Upper lobe of left lung (tissue), 6 donors: Measurements from ENCODE around the gene ADD1. TPM values are rescaled to one million over a fixed set of nuclear protein-coding genes. Genes with fewer than 3 reads are reported as not detected.

Experiments
- ATAC-seq, 2 donors: fragments of 200-7000 bp; cut with Tn5 transposase; one replicate each; pipeline ENCODE4 v1.9.1; 2022; ENCODE audit warnings: mild to moderate bottlenecking in 2 of 2, moderate library complexity in 2 of 2; ENCODE audit not compliant: low FRiP score in 2 of 2
- DNase-seq, 2 donors: peaks; one replicate each; pipeline ENCODE4 v3.0.0-alpha.2; 2019 to 2020
- H3K27ac ChIP-seq, 4 donors: fragments of 200-600 bp; sonication (generic); one replicate each; pipeline ENCODE4 v1.5.1; 2016 to 2019
- H3K27me3 ChIP-seq, 4 donors: fragments of 200-600 bp; sonication (generic); one replicate each; pipeline ENCODE4 v1.5.1; 2017 to 2019
- H3K36me3 ChIP-seq, 4 donors: fragments of 200-600 bp; sonication (generic); one replicate each; pipeline ENCODE4 v1.5.1; 2016 to 2019
- H3K4me1 ChIP-seq, 4 donors: fragments of 200-600 bp; sonication (generic); one replicate each; pipeline ENCODE4 v1.5.1; 2018 to 2019
- H3K4me3 ChIP-seq, 4 donors: fragments of 200-600 bp; sonication (generic); one replicate each; pipeline ENCODE4 v1.5.1; 2017 to 2019; ENCODE audit warnings: mild to moderate bottlenecking in 2 of 4, moderate library complexity in 1 of 4
- H3K9me3 ChIP-seq, 4 donors: fragments of 200-600 bp; sonication (generic); one replicate each; pipeline ENCODE4 v1.5.1; 2018 to 2019
- CTCF ChIP-seq, 6 experiments: fragments of 450-650 bp in 4 of 6; fragments of 200-600 bp in 2 of 6; sonication (generic) in 2 of 6; IDR thresholded peaks; one replicate each; pipeline ENCODE4 v1.5.1; 2016 to 2019; ENCODE audit warnings: antibody characterized with exemption in 6 of 6
- EP300 ChIP-seq, 4 donors: sonication (generic); formaldehyde crosslinking; IDR thresholded peaks; one replicate each; pipeline ENCODE4 v1.5.1; 2017; ENCODE audit warnings: antibody characterized with exemption in 4 of 4, control low read depth in 2 of 4
- POLR2A ChIP-seq, 4 donors: fragments of 450-650 bp; IDR thresholded peaks; one replicate each; pipeline ENCODE4 v1.5.1; 2016 to 2017; ENCODE audit warnings: antibody characterized with exemption in 4 of 4, mild to moderate bottlenecking in 2 of 4
- POLR2AphosphoS5 ChIP-seq, 2 donors: sonication (generic); formaldehyde crosslinking; IDR thresholded peaks; one replicate each; pipeline ENCODE4 v1.5.1; 2017; ENCODE audit warnings: antibody characterized with exemption in 2 of 2
- WGBS, 2 donors: methylation state at CpG; one replicate each; pipeline ENCODE4 v1.1.5; 2017 to 2018; 5-methylcytosine and 5-hydroxymethylcytosine counted together
- total RNA-seq, 6 donors: library from RNA; depleted of rRNA in 4 of 6; stranded (reverse); fragments of >200 nt in 4 of 6; gene quantifications; one replicate each; pipeline versions ENCODE4 v1.1.0 to v1.2.1, GENCODE V29; 2016 to 2021
- donor health status: DM: no; HTN: no; CAD: no; lungs with moderate emphysema.
- donor health status: DM: no; HTN: yes; CAD: no; lungs with severe emphysema.

Gene ADD1
- total RNA-seq, 6 donors from 2014 or later = 184 to 651 (median 290) TPM

- ATAC-seq = no peak
- peaks cover 0 to 16% (median 7%) of the 10 kb centered on the region in 4 donors for H3K9me3 ChIP-seq
- no peak for DNase-seq
- WGBS, 2 donors = 82 to 84% methylated on average over 14 of the region's 14 CpGs
- no peak overlapping the region for H3K27ac ChIP-seq
- H3K4me3 ChIP-seq = no peak overlapping the region
- no peaks in the 10 kb centered on the region for H3K36me3 ChIP-seq
- H3K27me3 ChIP-seq = no peaks in the 10 kb centered on the region
- TF ChIP-seq EP300 (IDR thresholded peaks at IDR 0.05) = no peak
- TF ChIP-seq CTCF (IDR thresholded peaks at IDR 0.05) = no peak
- TF ChIP-seq POLR2A (IDR thresholded peaks at IDR 0.05) = no peak
- no peak for TF ChIP-seq POLR2AphosphoS5 (IDR thresholded peaks at IDR 0.05)
- H3K4me1 ChIP-seq = no peaks in the 10 kb centered on the region
These were observed 133.8 kb downstream of the ADD1 start for GRCh38 chr4:2977211-2978088.

Other genes with a start within 250 kb of the ADD1 start
- 10 to 100 TPM; 39.4 to 87.1 (median 60.1) TPM for gene TNIP2, start 87.5 kb upstream of the ADD1 start, total RNA-seq
- gene SH3BP2, start 50.8 kb upstream of the ADD1 start, total RNA-seq = 100 to 1,000 TPM in 3 of 6 donors, 10 to 100 TPM in 3; 59.1 to 358 (median 103) TPM
- 10 to 100 TPM; 17.2 to 30.4 (median 22.4) TPM for gene NOP14, start 119.6 kb downstream of the ADD1 start, total RNA-seq
- gene GRK4, start 119.7 kb downstream of the ADD1 start, total RNA-seq = 10 to 100 TPM in 1 of 6 donors, 1 to 10 TPM in 5; 3.3 to 10.4 (median 4.7) TPM
- gene HTT-AS, start 230.7 kb downstream of the ADD1 start, total RNA-seq = not detected
- gene HTT, start 230.8 kb downstream of the ADD1 start, total RNA-seq = 100 to 1,000 TPM in 2 of 6 donors, 10 to 100 TPM in 4; 55.4 to 170 (median 81.5) TPM